H1 (cell line): Measurements from ENCODE around the gene LAIR2. TPM values are rescaled to one million over a fixed set of nuclear protein-coding genes. Genes with fewer than 3 reads are reported as not detected.

Source experiments
- CTCF ChIA-PET: fragments of 300-600 bp; sonication (Branson Sonifier 250); formaldehyde crosslinking; loops from one replicate; lab custom pipeline; 2021; ENCODE audit not compliant: partially characterized antibody; lab: Charles Lee
- POLR2A ChIA-PET: fragments of 300-600 bp; sonication (Branson Sonifier 250); formaldehyde crosslinking; loops from one replicate; lab custom pipeline; 2021; ENCODE audit warnings: inconsistent platforms; ENCODE audit not compliant: partially characterized antibody; lab: Charles Lee
- DNase-seq, 2 experiments: peaks; one replicate each; pipeline versions ENCODE4 v3.0.0 to v3.0.0-alpha.2; 2010 to 2022; ENCODE audit warnings: low spot score in 2 of 2, low read depth in 1 of 2, mixed read lengths in 1 of 2
- FAIRE-seq: peaks from 2 replicates; lab custom pipeline; 2011; peaks lifted over from hg19 to GRCh38; lab: Jason Lieb, UNC
- H2AFZ ChIP-seq: 2 replicates; pipeline ENCODE4 v1.8.1; 2012; ENCODE audit warnings: low read length, inconsistent platforms
- H2AK5ac ChIP-seq: 2 replicates; pipeline ENCODE4 v1.6.1; 2013; ENCODE audit warnings: low read depth, low read length
- H2BK120ac ChIP-seq: replicated peaks from 2 replicates; pipeline ENCODE3; 2013; ENCODE audit warnings: low read depth, low read length, inconsistent platforms
- H2BK12ac ChIP-seq: 2 replicates; pipeline ENCODE4 v1.6.1; 2013; ENCODE audit warnings: low read depth, low read length
- H2BK15ac ChIP-seq: 2 replicates; pipeline ENCODE4 v1.6.1; 2013; ENCODE audit warnings: low read length
- H2BK20ac ChIP-seq: 2 replicates; pipeline ENCODE4 v1.6.1; 2013; ENCODE audit warnings: low read length
- H2BK5ac ChIP-seq: 2 replicates; pipeline ENCODE4 v1.6.1; 2013; ENCODE audit warnings: low read depth, low read length
- H3K14ac ChIP-seq: 2 replicates; pipeline ENCODE4 v1.6.1; 2013; ENCODE audit warnings: inconsistent platforms; ENCODE audit not compliant: insufficient read length
- H3K18ac ChIP-seq: 2 replicates; pipeline ENCODE4 v1.6.1; 2013; ENCODE audit warnings: low read length; ENCODE audit errors: extremely low read depth
- H3K23ac ChIP-seq: 2 replicates; pipeline ENCODE4 v1.6.1; 2013; ENCODE audit warnings: inconsistent platforms; ENCODE audit not compliant: insufficient read length
- H3K23me2 ChIP-seq: 2 replicates; pipeline ENCODE4 v1.6.1; 2013; ENCODE audit warnings: low read depth, low read length
- H3K27ac ChIP-seq: 2 replicates; pipeline ENCODE4 v1.6.1; 2011; ENCODE audit warnings: low read depth, low read length, inconsistent platforms
- H3K27me3 ChIP-seq, 4 experiments: replicated peaks in 1 of 4; 1 replicate in 1 of 4; 2 replicates in 3 of 4; pipeline versions ENCODE4 v1.6.1 to v1.8.1; 2011 to 2013; ENCODE audit warnings: low read length in 3 of 4, mild to moderate bottlenecking in 3 of 4, inconsistent platforms in 2 of 4, mixed read lengths in 2 of 4, moderate library complexity in 1 of 4; ENCODE audit not compliant: control insufficient read depth in 3 of 4, insufficient read depth in 3 of 4; ENCODE audit errors: extremely low read depth in 1 of 4
- H3K36me3 ChIP-seq, 4 experiments: 2 replicates each; pipeline versions ENCODE4 v1.6.1 to v1.8.1; 2011 to 2013; ENCODE audit warnings: mild to moderate bottlenecking in 4 of 4, low read length in 3 of 4, moderate library complexity in 2 of 4, control low read depth in 1 of 4, inconsistent platforms in 1 of 4; ENCODE audit not compliant: insufficient read depth in 4 of 4, control insufficient read depth in 2 of 4
- H3K4ac ChIP-seq: replicated peaks from 2 replicates; pipeline ENCODE3; 2013; ENCODE audit warnings: low read length, low read depth, mixed read lengths, inconsistent platforms; ENCODE audit not compliant: insufficient read length
- H3K4me1 ChIP-seq, 4 experiments: replicated peaks in 1 of 4; 1 replicate in 1 of 4; 2 replicates in 3 of 4; pipeline versions ENCODE4 v1.6.1 to v1.8.1; 2011 to 2013; ENCODE audit warnings: low read length in 3 of 4, inconsistent platforms in 2 of 4, mixed read lengths in 1 of 4; ENCODE audit not compliant: insufficient read depth in 4 of 4, control insufficient read depth in 3 of 4
- H3K4me2 ChIP-seq, 2 experiments: 2 replicates each; pipeline versions ENCODE4 v1.6.1 to v1.8.1; 2011 to 2013; ENCODE audit warnings: low read depth in 2 of 2, low read length in 2 of 2, control low read depth in 1 of 2, inconsistent platforms in 1 of 2, mild to moderate bottlenecking in 1 of 2; ENCODE audit not compliant: insufficient read depth in 1 of 2
- H3K4me3 ChIP-seq, 4 experiments: fragments of 200-600, 300-600 bp in 1 of 4; sonication (generic), shearing (Covaris generic), sonication (Bioruptor Twin) in 1 of 4; 2 replicates each; pipeline versions ENCODE4 v1.5.1 to v1.8.1; 2011 to 2016; ENCODE audit warnings: low read length in 4 of 4, low read depth in 3 of 4, control low read depth in 2 of 4, inconsistent platforms in 2 of 4, mild to moderate bottlenecking in 2 of 4, mixed read lengths in 1 of 4, moderate library complexity in 1 of 4; ENCODE audit not compliant: insufficient read depth in 2 of 4; ENCODE audit errors: extremely low read depth in 1 of 4
- H3K56ac ChIP-seq: replicated peaks from 2 replicates; pipeline ENCODE3; 2013; ENCODE audit warnings: low read depth, mild to moderate bottlenecking, mixed read lengths, low read length, inconsistent platforms; ENCODE audit not compliant: insufficient read length
- H3K79me1 ChIP-seq: 2 replicates; pipeline ENCODE4 v1.6.1; 2013; ENCODE audit warnings: low read depth, low read length, control low read depth
- H3K79me2 ChIP-seq, 2 experiments: 2 replicates each; pipeline versions ENCODE4 v1.6.1 to v1.8.1; 2012 to 2013; ENCODE audit warnings: low read length in 2 of 2, mild to moderate bottlenecking in 2 of 2, inconsistent platforms in 1 of 2; ENCODE audit not compliant: insufficient read depth in 2 of 2, control insufficient read depth in 1 of 2
- H3K9ac ChIP-seq, 4 experiments: replicated peaks in 1 of 4; 1 replicate in 1 of 4; 2 replicates in 3 of 4; pipeline versions ENCODE4 v1.6.1 to v1.8.1; 2011 to 2013; ENCODE audit warnings: low read depth in 3 of 4, low read length in 3 of 4, control low read depth in 2 of 4, mild to moderate bottlenecking in 2 of 4, moderate library complexity in 2 of 4, inconsistent platforms in 1 of 4; ENCODE audit errors: extremely low read depth in 1 of 4
- H3K9me3 ChIP-seq, 2 experiments: 2 replicates each; pipeline versions ENCODE4 v1.6.1 to v1.8.1; 2012 to 2013; ENCODE audit warnings: mild to moderate bottlenecking in 2 of 2, moderate library complexity in 2 of 2, control low read depth in 1 of 2, inconsistent platforms in 1 of 2, low read depth in 1 of 2, low read length in 1 of 2, mixed read lengths in 1 of 2; ENCODE audit not compliant: insufficient read depth in 2 of 2
- H4K20me1 ChIP-seq, 2 experiments: replicated peaks in 1 of 2; 2 replicates each; pipeline versions ENCODE3 to v1.8.1; 2011 to 2013; ENCODE audit warnings: inconsistent platforms in 2 of 2, low read length in 2 of 2, mild to moderate bottlenecking in 1 of 2; ENCODE audit not compliant: insufficient read depth in 2 of 2, control insufficient read depth in 1 of 2
- H4K5ac ChIP-seq: 2 replicates; pipeline ENCODE4 v1.6.1; 2013; ENCODE audit warnings: low read length, low read depth, mixed read lengths, inconsistent platforms; ENCODE audit not compliant: insufficient read length
- H4K8ac ChIP-seq: 2 replicates; pipeline ENCODE4 v1.8.0; 2013; ENCODE audit warnings: mild to moderate bottlenecking, moderate library complexity, low read length, inconsistent platforms; ENCODE audit not compliant: insufficient read depth; ENCODE audit errors: extremely low read depth
- H4K91ac ChIP-seq: replicated peaks from 2 replicates; pipeline ENCODE3; 2013; ENCODE audit warnings: low read length, mixed read lengths, inconsistent platforms; ENCODE audit not compliant: insufficient read length
- ATF3 ChIP-seq: IDR thresholded peaks from 2 replicates; pipeline ENCODE4 v1.6.1; 2011; ENCODE audit warnings: low read depth, mild to moderate bottlenecking, low read length; ENCODE audit not compliant: insufficient read depth
- CBX8 ChIP-seq: fragments of 300-800, 300-1000 bp; sonication (generic); IDR thresholded peaks from 2 replicates; pipeline ENCODE4 v1.7.1; 2016; ENCODE audit warnings: low read depth, low read length, borderline replicate concordance
- E2F6 ChIP-seq: IDR thresholded peaks from 2 replicates; pipeline ENCODE4 v1.6.1; 2012; ENCODE audit warnings: inconsistent platforms
- EZH2 ChIP-seq: fragments of 200-600 bp; sonication (generic); IDR thresholded peaks from 2 replicates; pipeline ENCODE4 v1.7.1; 2012; ENCODE audit warnings: low read depth, mild to moderate bottlenecking, moderate library complexity, low read length, inconsistent platforms; ENCODE audit not compliant: severe bottlenecking
- GABPA ChIP-seq: IDR thresholded peaks from 2 replicates; pipeline ENCODE4 v1.6.1; 2011; ENCODE audit warnings: mild to moderate bottlenecking, low read length, moderate library complexity, borderline replicate concordance; ENCODE audit not compliant: insufficient read depth
- KDM5A ChIP-seq: fragments of 200-600 bp; IDR thresholded peaks from 2 replicates; pipeline ENCODE4 v1.7.1; 2012; ENCODE audit warnings: mild to moderate bottlenecking, low read length, inconsistent platforms, mixed read lengths
- SAP30 ChIP-seq: fragments of 300-600 bp; sonication (generic); IDR thresholded peaks from 2 replicates; pipeline ENCODE4 v1.7.1; 2012; ENCODE audit warnings: low read length, moderate library complexity, mild to moderate bottlenecking, inconsistent platforms; ENCODE audit not compliant: insufficient read depth, insufficient replicate concordance
- SIX5 ChIP-seq: IDR thresholded peaks from 2 replicates; pipeline ENCODE4 v1.6.1; 2011; ENCODE audit warnings: mild to moderate bottlenecking, low read depth, low read length
- SUZ12 ChIP-seq: fragments of 200-600 bp; sonication (generic); IDR thresholded peaks from 2 replicates; pipeline ENCODE4 v1.6.1; 2012; ENCODE audit warnings: mild to moderate bottlenecking, inconsistent platforms, low read length, moderate library complexity, mixed read lengths
- WGBS, 2 experiments: shearing (Covaris generic) in 1 of 2; methylation state at CpG; one replicate each; pipeline versions ENCODE4 v1.1.6 to v1.1.7; 2013 to 2015; ENCODE audit warnings: low lambda C conversion rate in 2 of 2, mixed read lengths in 2 of 2, inconsistent platforms in 1 of 2, low coverage in 1 of 2, missing lambda C conversion rate in 1 of 2; ENCODE audit not compliant: insufficient replicate concordance in 2 of 2, insufficient coverage in 1 of 2, insufficient read length in 1 of 2; ENCODE audit errors: extremely low coverage in 1 of 2, missing lambda C conversion rate in 1 of 2; 5-methylcytosine and 5-hydroxymethylcytosine counted together
- polyA plus RNA-seq, 7 experiments: library from polyadenylated mRNA; depleted of rRNA in 3 of 7; stranded (reverse) in 5 of 7; unstranded in 2 of 7; fragments of >200 nt in 5 of 7; fragments of 200-250 nt in 2 of 7; gene quantifications; 1 replicate in 5 of 7; 2 replicates in 1 of 7; 4 replicates in 1 of 7; pipeline versions ENCODE4 v1.2.1 to v1.2.3, GENCODE V29; 2011 to 2013; ENCODE audit warnings: missing spikeins in 2 of 7, mixed read lengths in 2 of 7
- total RNA-seq: library from RNA; stranded (reverse); fragmentation: NEBNext Ultra II Directional; extraction: Animal tissue kit (Norgen Biotek cat#: 25700); gene quantifications from 2 replicates; pipeline ENCODE4 v1.2.1, GENCODE V29; 2021

The LAIR2 gene
- total and polyA plus RNA-seq, 2 of the 8 experiments (the other 6 are each of a cell fraction or from before 2014, with no cell fraction given), result not detected

GRCh38 chr19:54454781-54455675 is 47.6 kb upstream of the LAIR2 start:
- peaks cover 55 to 76% (median 72%) of the 10 kb centered on the region in 4 experiments for H3K36me3 ChIP-seq
- H4K20me1 ChIP-seq, result peaks cover 20 to 66% of the 10 kb centered on the region in 2 experiments
- H3K4me1 ChIP-seq, result peaks cover 0 to 1% (median 0%) of the 10 kb centered on the region in 4 experiments; a peak in 4 of 7 replicates
- no peak overlapping the region for H3K4ac ChIP-seq
- DNase-seq (no peak), FAIRE-seq (no peak)
- CTCF ChIA-PET, result interaction anchor here (0.6 to 3.7 kb wide), 3 partner anchors 16 to 108 kb away, joined by 3 to 19 read pairs (median 4); no protein-coding TSS in a partner anchor
- H3K27me3 ChIP-seq, result no peaks in the 10 kb centered on the region
- no peak overlapping the region for H3K56ac ChIP-seq
- no peak overlapping the region for H2BK12ac ChIP-seq
- no peak overlapping the region for H2BK120ac ChIP-seq
- H3K4me2 ChIP-seq, result no peak overlapping the region
- H4K5ac ChIP-seq, result no peak overlapping the region
- no peak overlapping the region for H2BK5ac ChIP-seq
- peaks cover 10 to 37% of the 10 kb centered on the region in 2 experiments for H3K79me2 ChIP-seq
- WGBS, 2 experiments, result 94% methylated on average over 23 of the region's 33 CpGs; no CpG with 5 or more reads in 1 of the 2 experiments
- H3K9ac ChIP-seq, result no peak overlapping the region
- H3K23ac ChIP-seq, result no peak overlapping the region
- H3K27ac ChIP-seq, result no peak overlapping the region
- POLR2A ChIA-PET, result interaction anchor here (0.8 to 10.3 kb wide), 7 partner anchors 6 to 40 kb away, joined by 3 to 129 read pairs (median 3); partner anchors contain the start of genes LENG9 and TTYH1
- peaks cover 27% of the 10 kb centered on the region for H3K79me1 ChIP-seq
- H3K14ac ChIP-seq, result no peak overlapping the region
- no peaks in the 10 kb centered on the region; the same call in 1 of the 2 replicates for H3K23me2 ChIP-seq
- H2BK15ac ChIP-seq, result no peak overlapping the region
- H3K18ac ChIP-seq, result no peak overlapping the region
- no peak overlapping the region for H2AFZ ChIP-seq
- H3K9me3 ChIP-seq, result no peaks in the 10 kb centered on the region
- H3K4me3 ChIP-seq, result no peak overlapping the region
- H4K91ac ChIP-seq, result no peak overlapping the region
- H2BK20ac ChIP-seq, result no peak overlapping the region
- no peak overlapping the region for H2AK5ac ChIP-seq
- no peak overlapping the region for H4K8ac ChIP-seq
- TF ChIP-seq GABPA (no peak), CBX8 (no peak), KDM5A (no peak), SAP30 (no peak), SUZ12 (no peak), E2F6 (no peak), SIX5 (no peak), EZH2 (no peak), ATF3 (no peak)
